NCI-H69 (cell line): Measurements from ENCODE around the gene ACSL6.

Experiments
- DNase-seq: peaks from one replicate; lab custom pipeline; 2025; lab: John Stamatoyannopoulos, UW

The ACSL6 gene

GRCh38 chr5:131999441-132000240 lies 11.8 kb downstream of the ACSL6 start:
- DNase-seq = peak; percentile 87

GRCh38 chr5:131999041-131999440 lies 12.4 kb downstream of the ACSL6 start:
- no peak for DNase-seq

GRCh38 chr5:131998431-131999040 lies 12.9 kb downstream of the ACSL6 start:
- no peak for DNase-seq

GRCh38 chr5:131997727-131998117 lies 13.7 kb downstream of the ACSL6 start:
- no peak for DNase-seq

- DNase-seq = no peak
Measured at GRCh38 chr5:131997026-131997726, 14.3 kb downstream of the ACSL6 start.

GRCh38 chr5:131996210-131997025 lies 15.0 kb downstream of the ACSL6 start:
- DNase-seq = no peak

GRCh38 chr5:131994533-131995226 lies 16.8 kb downstream of the ACSL6 start:
- DNase-seq = peak; percentile 52

GRCh38 chr5:131994090-131994489 lies 17.4 kb downstream of the ACSL6 start:
- DNase-seq = no peak

GRCh38 chr5:131993676-131994075 lies 17.8 kb downstream of the ACSL6 start:
- no peak for DNase-seq

- DNase-seq = no peak
Measured at GRCh38 chr5:131992370-131992769, 19.1 kb downstream of the ACSL6 start.

- DNase-seq = no peak
Measured at GRCh38 chr5:131991593-131992324, 19.7 kb downstream of the ACSL6 start.

- DNase-seq = no peak
Measured at GRCh38 chr5:131990716-131991115, 20.7 kb downstream of the ACSL6 start.

- DNase-seq = no peak
Measured at GRCh38 chr5:131988601-131989000, 22.9 kb downstream of the ACSL6 start.

- no peak for DNase-seq
Measured at GRCh38 chr5:131987251-131987650, 24.2 kb downstream of the ACSL6 start.

- no peak for DNase-seq
Measured at GRCh38 chr5:131986161-131986912, 25.1 kb downstream of the ACSL6 start.

- no peak for DNase-seq
Measured at GRCh38 chr5:131984956-131985665, 26.3 kb downstream of the ACSL6 start.

GRCh38 chr5:131983244-131983771 lies 28.1 kb downstream of the ACSL6 start:
- no peak for DNase-seq

- no peak for DNase-seq
Measured at GRCh38 chr5:131981516-131981915, 29.9 kb downstream of the ACSL6 start.

GRCh38 chr5:131980696-131981095 lies 30.8 kb downstream of the ACSL6 start:
- no peak for DNase-seq
